Measurements from ENCODE around the gene RPS6KA2.

The RPS6KA2 gene

DNA sequence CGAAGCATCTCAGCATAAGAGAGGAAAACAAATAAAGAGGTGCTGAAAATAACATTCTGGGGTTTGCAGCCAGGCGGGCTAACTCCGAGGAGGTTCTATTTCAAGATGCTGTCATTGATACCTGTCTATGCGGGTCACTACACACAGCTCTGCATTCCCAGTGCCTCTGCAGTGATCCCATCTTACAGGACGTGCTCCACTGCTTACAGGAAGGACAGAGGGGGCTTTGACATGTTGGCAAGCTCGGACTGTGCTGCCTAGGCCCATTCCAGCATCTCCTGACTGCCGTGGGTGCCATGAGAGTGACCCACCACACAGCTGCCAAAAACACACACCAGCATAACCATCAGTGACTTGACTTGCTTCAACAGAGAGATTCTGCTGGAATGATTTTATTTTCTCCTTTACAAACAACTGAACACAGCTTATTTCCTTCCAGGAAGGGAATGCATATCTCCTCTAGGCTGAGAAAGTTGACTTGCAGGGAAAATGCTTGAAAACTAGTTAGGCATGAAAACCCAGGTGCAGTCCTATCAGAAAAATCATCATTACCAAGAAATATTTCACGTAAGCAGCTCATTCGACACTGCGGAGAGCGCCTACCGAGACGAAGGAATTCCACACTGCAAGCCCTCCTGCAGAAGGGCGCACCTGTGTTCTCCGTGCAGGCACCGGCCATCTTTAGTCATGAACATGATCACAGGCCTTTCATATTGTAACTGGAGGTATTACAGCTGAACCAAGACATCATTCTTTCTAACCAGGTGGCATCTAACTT lies 103.1 kb downstream of the RPS6KA2 start:
- no peak for DNase-seq

DNA sequence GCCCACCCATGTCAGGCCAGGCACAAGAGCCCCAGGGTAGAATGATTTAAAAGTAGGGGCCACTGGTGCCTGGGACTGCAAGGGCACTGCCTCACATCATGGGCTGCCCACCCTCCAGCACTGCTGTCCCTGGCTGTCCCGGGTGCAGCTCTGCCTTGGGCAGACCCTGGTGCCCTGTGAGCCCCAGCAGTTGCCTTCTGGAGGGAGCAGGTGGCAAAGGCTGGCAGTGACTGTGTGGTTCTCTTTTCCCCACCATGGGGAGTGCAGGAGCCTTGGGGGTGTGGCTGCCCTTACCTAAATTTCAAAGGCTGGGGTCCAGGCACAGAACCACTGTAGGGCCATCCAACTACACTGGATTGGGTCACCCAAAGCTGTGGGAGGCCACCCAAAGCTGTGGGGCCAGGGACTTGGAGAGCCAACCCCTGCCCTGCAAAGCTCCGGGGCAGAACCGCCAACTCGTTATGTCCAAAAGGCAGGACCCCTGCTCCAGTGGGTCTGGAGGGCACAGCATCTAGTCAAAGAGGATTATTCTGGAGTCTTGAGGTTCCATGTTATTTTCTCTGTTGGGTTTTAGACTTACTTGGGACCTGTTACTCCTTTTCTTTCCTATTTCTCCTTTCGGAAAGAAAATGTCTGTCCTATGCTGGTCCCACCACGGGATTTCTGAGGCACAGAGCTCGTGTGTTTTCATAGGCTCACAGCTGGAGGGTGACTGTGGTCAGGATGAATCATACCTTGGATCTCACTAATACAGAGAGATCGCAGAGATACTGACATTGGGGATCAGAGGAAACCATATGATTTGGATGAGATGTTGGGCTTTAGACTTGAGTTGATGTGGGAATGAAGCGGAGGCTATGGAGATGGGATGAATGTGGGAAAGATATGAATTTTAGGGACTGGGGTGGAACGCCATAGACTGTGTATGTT lies 105.9 kb downstream of the RPS6KA2 start:
- no peak for DNase-seq

GRCh38 chr6:166516251-166516884 lies 110.7 kb downstream of the RPS6KA2 start:
- DNase-seq = no peak

DNA sequence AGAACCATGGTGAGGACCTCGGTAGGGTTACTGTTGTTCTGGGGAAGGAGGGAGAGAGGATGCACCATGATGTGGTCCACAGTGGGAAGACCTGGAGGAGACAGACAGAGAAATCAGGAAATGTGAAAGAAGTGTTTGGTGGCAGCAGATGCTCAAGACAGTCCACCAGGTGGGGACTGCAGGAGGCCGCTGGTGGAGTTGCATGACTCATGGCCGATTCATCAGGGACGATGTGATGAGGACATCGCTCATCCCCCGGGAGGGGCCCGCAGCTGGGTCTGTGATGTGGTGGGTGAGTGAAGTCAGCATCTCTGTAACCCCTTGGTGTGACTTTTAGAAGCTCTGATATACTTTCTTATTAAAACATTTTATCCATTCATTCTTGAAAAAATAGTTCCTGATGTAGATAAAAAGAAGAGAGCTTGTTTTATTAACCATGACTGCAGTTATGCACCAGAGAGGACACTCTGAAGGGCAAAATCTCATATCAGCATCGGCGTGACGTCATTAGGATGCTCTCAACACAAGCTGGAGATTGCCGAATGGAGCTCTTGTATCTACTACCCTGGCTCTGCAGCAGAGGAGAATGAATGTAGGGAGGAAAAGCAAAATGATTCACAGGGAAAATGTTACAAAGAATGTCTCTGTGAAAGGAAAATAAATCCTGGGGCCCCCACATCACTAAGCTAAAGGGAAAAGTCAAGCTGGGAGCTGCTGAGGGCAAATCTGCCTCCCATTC lies 111.8 kb downstream of the RPS6KA2 start:
- no peak for DNase-seq

DNA sequence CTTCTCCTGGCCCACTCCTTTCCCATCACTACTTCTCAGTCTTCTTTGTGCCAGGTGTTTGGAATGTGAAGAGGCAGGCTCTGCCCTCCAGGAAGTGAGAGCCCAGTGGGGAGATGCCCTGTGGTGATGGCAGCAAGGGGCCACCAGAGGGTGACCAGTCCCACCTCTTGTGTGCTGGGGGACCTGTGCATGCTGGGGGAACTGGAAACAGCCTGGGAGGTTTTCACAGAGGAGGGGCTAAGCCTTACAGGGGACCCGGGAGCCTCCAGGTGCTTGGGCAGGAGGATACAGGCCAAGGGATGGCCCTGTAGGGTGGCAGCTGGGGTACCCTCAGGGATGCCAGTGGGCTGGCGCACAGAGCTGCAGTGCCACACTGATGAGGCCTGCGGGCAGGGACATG lies 112.9 kb downstream of the RPS6KA2 start:
- DNase-seq = no peak

GRCh38 chr6:166512567-166512966 lies 114.5 kb downstream of the RPS6KA2 start:
- DNase-seq = no peak

DNA sequence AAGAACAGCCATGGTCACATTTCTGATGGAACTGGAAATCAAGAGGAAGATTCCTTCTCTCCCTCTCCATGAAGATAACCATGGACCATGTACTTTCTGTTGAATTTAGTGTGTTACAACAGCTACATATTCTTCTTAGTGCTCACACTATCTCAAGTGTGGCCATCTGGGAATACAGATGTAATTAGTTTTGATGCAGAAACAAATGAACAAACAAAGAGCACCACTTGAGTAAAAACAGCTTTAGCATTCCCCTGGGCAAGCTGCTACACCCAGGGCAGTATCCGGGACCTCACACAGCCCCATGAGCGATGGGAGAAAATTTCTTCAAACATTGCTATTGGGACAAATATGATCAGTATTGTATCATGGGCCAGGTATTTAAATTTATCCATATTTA lies 115.7 kb downstream of the RPS6KA2 start:
- DNase-seq = no peak

GRCh38 chr6:166509193-166509592 lies 117.9 kb downstream of the RPS6KA2 start:
- no peak for DNase-seq

- DNase-seq = no peak
These were observed 118.3 kb downstream of the RPS6KA2 start for GRCh38 chr6:166508726-166509125.

- DNase-seq = no peak
These were observed 119.1 kb downstream of the RPS6KA2 start for GRCh38 chr6:166507809-166508564.

- no peak for DNase-seq
These were observed 119.7 kb downstream of the RPS6KA2 start for GRCh38 chr6:166507380-166507779.

GRCh38 chr6:166505133-166505905 lies 121.7 kb downstream of the RPS6KA2 start:
- no peak for DNase-seq

- DNase-seq = no peak
These were observed 123.0 kb downstream of the RPS6KA2 start for GRCh38 chr6:166504100-166504499.

DNA sequence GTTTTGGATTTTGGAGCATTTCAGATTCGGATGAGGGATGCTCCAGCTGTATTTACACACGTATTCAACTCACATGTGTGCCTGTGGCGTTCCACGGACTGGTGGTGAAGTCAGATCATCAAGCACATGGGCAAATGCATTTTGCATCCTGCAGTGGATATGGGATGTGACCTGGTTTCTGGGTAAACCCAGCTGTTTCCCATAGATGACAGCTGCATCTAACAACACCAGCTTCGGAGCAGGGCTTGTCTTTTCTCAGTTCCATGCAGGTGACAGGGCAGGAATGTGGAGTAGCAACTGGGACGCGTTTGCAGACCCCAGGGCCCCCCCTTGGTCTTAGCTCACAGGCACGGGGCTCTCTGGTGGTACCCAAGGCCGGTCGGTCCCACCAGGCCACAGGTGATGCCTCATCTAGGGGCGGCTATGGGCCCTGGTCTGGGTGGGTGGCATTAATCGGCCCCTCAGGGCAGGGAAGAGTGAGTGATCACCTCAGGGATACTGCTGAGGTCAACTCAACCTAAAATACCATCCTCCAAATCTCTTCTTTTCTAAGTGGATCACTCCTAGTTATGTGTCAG lies 123.8 kb downstream of the RPS6KA2 start:
- no peak for DNase-seq

- DNase-seq = no peak
These were observed 124.6 kb downstream of the RPS6KA2 start for GRCh38 chr6:166502453-166502852.

GRCh38 chr6:166501246-166501645 lies 125.8 kb downstream of the RPS6KA2 start:
- no peak for DNase-seq

- DNase-seq = no peak
These were observed 126.8 kb downstream of the RPS6KA2 start for GRCh38 chr6:166500246-166500645.

- DNase-seq = no peak
These were observed 127.5 kb downstream of the RPS6KA2 start for GRCh38 chr6:166499350-166500163.

DNA sequence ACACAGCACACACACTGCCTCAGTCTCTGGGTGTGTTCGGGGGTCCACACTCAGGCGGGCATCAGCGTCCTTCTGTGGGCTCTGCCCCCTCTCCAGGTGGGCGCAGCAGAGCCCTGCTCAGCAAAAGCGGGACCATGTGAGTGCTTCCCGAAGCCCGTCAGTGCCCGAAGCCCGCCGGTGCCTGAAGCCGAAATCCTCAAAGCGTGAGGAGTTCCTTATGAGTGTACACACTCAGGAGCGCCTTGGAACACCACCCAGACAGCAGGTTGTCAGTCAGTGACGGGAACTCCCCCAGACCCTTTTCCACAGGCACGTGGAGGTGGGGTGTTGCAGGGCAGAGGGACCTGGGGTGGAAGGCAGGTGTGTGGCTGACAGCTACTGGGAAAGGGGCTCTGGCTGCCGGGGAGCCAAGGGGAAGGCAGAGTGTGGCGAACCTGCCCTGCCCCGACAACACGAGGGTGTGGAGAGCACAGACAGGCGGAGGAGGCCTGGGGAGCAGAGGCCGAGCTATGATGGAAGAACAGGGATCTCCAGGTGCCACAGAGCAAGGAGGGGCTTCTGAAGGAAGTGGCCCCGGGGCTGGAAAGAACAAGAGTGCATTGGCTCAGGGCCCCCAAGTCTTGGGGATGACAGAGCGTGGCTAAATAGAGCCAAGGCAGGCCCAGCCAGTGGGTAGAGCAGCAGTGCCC lies 128.2 kb downstream of the RPS6KA2 start:
- no peak for DNase-seq
